ENCODE data around the gene HPX.

HPX gene, protein sequence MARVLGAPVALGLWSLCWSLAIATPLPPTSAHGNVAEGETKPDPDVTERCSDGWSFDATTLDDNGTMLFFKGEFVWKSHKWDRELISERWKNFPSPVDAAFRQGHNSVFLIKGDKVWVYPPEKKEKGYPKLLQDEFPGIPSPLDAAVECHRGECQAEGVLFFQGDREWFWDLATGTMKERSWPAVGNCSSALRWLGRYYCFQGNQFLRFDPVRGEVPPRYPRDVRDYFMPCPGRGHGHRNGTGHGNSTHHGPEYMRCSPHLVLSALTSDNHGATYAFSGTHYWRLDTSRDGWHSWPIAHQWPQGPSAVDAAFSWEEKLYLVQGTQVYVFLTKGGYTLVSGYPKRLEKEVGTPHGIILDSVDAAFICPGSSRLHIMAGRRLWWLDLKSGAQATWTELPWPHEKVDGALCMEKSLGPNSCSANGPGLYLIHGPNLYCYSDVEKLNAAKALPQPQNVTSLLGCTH

DNA sequence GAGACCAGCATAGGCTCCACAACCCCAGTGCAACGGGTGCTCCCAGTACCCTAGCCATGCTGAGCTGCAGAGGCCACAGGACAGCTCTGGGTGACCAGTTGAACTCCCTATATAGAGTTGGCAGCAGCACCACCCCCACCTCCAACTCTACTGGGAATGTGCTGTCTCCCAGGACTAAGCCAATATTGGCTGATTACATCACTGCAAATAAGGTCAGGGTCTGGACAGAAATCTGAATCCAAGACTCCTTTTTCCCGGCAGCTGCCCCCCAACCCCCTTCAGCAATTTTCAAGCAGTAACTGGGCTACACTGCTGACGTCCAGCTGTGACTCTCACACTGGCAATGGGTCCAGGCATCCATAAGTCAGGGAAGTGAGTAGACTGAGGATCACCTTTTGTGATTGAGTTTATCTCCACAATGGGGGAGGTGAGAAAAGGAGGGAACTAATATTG is at the start of gene HPX:
Gene HPX (minus strand): TSS at position 82 of the 453 bp plus-strand sequence. CDS start 24 bp downstream, at position 58.
- no peak within 1 kb of the TSS for H3K4me3 ChIP-seq (ENCODE audit: low read length)
- TF ChIP-seq ZNF274 (IDR thresholded peaks at IDR 0.05; ENCODE audit: low read depth, low read length), result no peak

DNA sequence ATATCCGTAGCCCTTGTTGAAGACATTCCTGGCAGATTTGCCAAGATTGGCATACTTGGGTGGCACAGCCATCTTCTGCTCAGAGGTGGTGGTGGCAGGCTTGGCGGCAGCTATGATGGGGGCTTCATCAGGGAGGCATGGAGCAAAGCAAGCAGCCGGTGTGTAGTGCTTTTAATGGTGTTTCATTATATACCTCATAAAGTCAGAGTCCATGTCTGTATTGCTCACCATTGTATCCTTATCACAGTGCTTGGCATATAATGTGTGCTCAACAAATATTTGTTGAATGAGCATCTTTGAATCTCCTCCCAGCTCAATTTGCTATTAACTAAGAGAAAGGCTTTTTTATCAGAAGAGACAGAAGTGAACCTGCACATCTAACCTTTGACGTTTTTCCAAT is 48.5 kb upstream of the HPX start:
- no peak overlapping the region for H3K4me3 ChIP-seq (ENCODE audit: low read length)
- TF ChIP-seq ZNF274 (IDR thresholded peaks at IDR 0.05; ENCODE audit: low read depth, low read length), result no peak

DNA sequence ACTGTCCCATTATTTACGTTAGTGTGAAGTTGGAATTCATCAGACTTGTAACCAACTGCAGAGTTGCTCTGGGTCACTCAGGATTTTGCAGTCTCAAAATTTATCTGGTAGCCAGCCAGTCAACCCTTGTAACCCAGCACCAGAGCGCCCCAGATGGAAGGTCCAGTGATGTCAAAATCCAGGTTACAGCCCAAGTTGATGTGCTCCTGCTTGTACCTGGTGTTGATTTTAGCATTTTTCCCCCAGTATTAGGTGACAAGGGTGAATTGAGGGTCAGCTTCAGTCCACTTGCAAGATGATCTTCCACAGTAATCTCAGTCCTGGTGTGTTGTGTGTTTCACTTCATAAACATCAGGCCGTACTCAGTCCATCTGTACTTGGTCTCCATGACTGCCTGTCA is 48.0 kb upstream of the HPX start:
- H3K4me3 ChIP-seq (ENCODE audit: low read length), result no peak overlapping the region
- TF ChIP-seq ZNF274 (IDR thresholded peaks at IDR 0.05; ENCODE audit: low read depth, low read length), result no peak

DNA sequence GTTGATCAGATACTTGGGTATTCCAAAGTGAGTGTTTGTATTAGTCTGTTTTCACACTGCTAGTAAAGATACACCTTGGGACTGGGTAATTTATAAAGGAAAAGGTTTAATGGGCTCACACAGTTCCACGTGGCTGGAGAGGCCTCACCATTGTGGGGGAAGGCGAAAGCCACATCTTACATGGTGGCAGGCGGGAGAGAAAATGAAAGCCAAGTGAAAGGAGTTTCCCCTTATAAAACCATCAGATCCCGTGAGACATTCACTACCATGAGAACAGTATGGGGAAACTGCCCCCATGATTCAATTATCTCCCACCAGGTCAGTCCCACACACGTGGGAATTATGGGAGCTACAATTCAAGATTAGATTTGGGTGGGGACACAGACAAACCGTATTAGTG is 47.6 kb upstream of the HPX start:
- no peak overlapping the region for H3K4me3 ChIP-seq (ENCODE audit: low read length)
- TF ChIP-seq ZNF274 (IDR thresholded peaks at IDR 0.05; ENCODE audit: low read depth, low read length), result no peak

DNA sequence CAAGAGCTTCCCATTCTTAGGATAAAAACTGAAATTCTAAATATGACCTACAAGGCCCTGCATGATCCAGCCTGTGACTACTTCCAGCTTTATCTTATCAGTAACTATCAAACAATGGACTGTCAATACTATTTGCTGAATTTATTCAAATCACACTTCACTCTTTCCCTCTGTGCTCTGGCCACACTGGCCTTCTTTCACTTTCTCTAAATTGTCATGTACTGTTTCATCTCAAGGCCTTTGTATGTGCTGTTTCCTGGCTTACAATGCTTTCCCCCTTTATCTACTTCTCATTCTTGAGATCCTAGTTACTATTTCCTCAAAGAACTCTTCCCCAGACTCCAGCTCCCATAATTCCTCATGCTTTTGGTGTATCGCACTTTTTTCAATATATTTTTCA is 46.2 kb upstream of the HPX start:
- no peak for TF ChIP-seq ZNF274 (IDR thresholded peaks at IDR 0.05; ENCODE audit: low read depth, low read length)
- no peak overlapping the region for H3K4me3 ChIP-seq (ENCODE audit: low read length)

DNA sequence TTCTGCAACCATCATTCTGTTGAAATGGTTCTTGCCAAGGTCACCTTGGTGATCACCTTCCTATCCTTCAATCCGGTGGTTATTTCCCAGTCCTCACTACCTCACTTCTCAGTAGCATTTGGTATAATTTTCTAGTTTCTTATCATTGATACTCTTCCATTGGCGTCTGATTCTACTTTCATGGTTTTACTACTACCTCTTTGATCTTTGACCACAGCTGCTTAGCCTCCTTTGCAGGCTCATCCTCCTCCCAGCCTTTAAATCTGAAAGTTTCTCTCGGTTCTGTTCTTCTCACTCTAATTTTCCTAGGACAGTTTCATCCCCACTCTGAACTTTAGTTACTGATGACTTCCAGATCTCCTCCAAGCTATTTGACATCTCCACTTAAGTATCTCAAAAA is 45.5 kb upstream of the HPX start:
- no peak for TF ChIP-seq ZNF274 (IDR thresholded peaks at IDR 0.05; ENCODE audit: low read depth, low read length)
- H3K4me3 ChIP-seq (ENCODE audit: low read length), result no peak overlapping the region

DNA sequence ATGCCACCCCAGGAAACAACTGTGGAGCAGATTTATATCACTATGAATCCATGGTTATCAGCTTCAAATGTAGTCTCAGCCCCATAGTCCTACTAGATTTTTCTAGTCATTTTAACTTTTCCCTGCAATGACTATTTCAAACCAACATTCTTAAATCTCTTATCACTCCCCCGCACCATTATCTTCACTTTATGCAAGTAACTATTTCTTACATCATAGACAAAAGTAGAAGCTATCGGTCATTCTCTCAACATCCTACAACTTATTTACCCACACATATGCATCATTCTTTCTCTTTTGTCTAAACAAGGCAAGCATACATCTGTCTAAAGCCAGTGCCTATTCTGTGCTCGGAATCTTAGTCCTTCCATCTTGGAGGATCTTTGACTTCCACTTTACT is 44.9 kb upstream of the HPX start:
- no peak for TF ChIP-seq ZNF274 (IDR thresholded peaks at IDR 0.05; ENCODE audit: low read depth, low read length)
- no peak overlapping the region for H3K4me3 ChIP-seq (ENCODE audit: low read length)

DNA sequence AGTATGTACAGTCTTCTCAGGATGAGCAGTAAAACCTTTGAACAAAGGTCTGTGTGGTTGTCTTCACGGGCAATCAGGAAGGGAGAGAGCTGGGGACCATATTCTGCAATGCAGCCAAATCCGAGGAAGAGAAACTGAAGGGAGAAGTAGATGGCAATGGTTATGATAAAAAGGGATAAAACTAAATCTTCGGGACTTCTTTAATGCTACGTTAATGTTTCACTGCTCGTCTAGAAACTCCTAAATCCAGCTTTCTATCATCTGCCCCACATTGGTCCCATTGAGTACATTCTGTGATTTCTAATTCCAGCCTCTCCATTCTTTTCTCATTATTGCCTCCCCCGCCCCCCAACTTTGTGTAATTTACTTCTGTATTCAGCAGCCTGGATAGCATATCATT is 42.2 kb upstream of the HPX start:
- H3K4me3 ChIP-seq (ENCODE audit: low read length), result no peak overlapping the region
- no peak for TF ChIP-seq ZNF274 (IDR thresholded peaks at IDR 0.05; ENCODE audit: low read depth, low read length)

DNA sequence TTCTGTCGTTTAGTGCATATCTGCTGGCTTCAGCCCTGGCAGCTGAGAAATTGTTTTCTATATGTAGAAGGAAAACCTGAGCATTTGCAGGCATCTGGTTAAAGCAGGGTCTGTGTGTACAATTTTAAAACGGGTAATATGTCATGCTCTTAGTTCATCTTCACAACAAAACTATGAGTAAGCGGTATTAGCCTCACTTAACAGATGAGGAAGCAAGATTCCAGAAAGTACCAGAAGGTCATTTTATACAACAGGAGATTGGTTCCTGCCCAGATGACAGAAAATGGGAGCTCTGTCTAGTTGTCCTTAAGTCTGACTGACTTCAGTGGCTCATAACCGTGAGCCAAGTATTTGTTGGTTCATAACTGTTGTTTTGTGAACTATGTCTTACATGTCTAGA is 41.7 kb upstream of the HPX start:
- TF ChIP-seq ZNF274 (IDR thresholded peaks at IDR 0.05; ENCODE audit: low read depth, low read length), result no peak
- peak overlapping the region; percentile 83 for H3K4me3 ChIP-seq (ENCODE audit: low read length)

DNA sequence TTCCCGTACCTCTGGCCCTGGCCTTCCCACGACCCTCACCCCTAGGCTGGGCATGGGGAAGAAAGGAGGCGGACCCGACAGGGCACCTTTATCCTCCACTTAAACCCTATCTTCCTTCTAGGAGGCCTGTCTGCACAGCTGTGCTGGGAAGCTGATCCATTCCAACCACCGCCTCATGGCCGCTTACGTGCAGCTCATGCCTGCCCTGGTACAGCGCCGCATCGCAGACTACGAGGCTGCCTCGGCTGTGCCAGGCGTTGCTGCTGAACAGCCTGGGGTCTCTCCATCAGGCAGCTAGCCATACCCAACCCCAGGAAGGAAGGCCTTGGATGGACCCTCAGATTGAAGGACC is 41.1 kb upstream of the HPX start:
- peak overlapping the region; percentile 83 for H3K4me3 ChIP-seq (ENCODE audit: low read length)
- no peak for TF ChIP-seq ZNF274 (IDR thresholded peaks at IDR 0.05; ENCODE audit: low read depth, low read length)

DNA sequence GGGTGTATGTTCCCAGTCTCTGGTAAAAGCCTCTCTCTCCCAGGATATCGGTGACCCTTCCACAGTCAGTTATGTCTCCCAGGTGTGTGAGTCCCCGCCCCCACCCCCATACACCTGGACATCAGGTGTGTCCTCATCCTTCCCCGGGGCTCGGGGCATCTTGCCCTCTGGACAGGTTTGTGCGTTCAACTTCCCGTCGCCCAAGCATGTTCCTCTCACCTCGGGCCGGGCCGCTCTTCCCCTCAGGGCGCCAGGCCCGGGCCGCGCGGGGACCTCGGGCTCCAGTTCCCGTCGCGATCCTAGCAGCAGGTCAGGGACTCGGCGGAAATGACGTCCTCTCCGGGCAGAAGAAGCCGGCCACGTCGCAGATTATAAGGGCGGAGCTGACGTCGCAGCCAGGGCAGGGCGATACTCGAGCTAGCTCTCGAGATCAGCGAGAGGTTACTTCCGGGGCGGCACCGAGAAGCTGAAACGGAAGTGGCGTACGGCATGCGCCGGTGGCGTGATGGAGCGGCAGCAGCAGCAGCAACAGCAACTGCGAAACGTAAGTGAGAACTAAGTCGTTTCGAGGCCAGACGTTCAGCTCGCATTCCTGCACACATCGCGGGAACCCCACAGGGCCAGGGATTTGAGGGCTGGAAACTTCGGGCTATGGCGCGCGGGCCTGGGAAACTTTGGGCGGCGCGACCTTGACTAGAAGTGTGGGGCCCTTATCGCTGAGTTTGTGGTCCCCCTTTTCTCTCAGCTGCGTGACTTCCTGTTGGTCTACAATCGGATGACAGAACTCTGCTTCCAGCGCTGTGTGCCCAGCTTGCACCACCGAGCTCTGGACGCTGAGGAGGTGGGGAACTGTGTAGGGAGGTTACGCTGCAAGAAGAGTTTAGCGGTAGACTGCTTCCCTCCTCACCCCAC is 40.5 kb upstream of the HPX start, which contains the start of the genes ARFIP2 and TIMM10B:
Gene ARFIP2 (minus strand): TSS at position 320 of the 912 bp plus-strand sequence. CDS start 910 bp downstream, outside the sequence.
Gene TIMM10B (plus strand): TSS at position 490 of the 912 bp plus-strand sequence. CDS start 16 bp downstream, at position 506.
- peak within 1 kb of the TSS; percentile 83 for H3K4me3 ChIP-seq (ENCODE audit: low read length)
- no peak for TF ChIP-seq ZNF274 (IDR thresholded peaks at IDR 0.05; ENCODE audit: low read depth, low read length)

DNA sequence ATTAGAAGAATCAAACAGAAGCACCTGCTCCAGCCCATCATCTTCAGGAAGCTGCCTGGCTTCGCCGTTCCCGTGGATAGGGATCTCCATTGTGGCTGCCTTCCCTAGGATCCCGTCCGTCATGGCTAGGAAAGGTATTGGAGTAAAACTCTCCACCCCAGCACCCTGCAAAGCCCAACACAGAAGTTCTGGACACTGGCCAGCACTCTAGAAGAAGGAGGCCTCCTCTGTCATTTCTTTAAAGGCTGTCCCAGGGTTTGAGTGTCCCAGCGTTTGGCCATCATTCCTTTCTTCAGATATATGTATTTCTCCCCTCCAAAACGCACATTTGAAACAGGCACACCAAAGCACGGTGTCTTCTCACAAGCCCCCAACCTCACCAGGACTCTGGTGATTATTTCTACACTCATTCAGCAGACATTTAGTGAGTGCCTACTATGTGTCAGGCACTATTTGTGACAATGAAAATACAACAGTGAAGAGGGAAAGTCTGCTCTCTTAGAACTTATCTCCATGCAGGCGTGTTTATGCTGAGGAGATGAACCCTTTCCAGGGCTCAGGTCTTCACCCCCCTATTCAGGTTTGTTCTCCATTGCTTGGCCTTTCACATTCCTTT is 39.6 kb upstream of the HPX start:
- no peak for TF ChIP-seq ZNF274 (IDR thresholded peaks at IDR 0.05; ENCODE audit: low read depth, low read length)
- peak overlapping the region; percentile 80 for H3K4me3 ChIP-seq (ENCODE audit: low read length)

DNA sequence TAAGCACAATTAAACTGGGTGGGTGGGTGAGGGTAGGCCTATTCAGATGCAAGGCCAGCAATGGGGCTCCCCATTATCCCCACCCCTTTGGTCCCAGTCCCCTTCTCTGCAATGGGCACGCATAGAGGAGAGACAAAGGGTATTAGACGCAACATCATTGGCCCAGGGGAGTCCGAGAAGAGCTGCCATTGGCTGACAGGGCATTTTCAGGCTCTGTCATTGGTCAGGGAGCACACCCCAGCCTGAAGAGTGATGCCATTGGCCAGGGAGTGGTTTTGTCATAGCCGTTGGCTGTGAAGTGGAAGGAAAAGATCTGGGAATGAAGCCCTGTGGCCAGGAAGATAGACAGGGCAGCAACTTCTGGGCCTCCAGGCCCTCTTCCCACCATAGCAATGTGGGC is 35.8 kb upstream of the HPX start:
- no peak overlapping the region for H3K4me3 ChIP-seq (ENCODE audit: low read length)
- TF ChIP-seq ZNF274 (IDR thresholded peaks at IDR 0.05; ENCODE audit: low read depth, low read length), result no peak

DNA sequence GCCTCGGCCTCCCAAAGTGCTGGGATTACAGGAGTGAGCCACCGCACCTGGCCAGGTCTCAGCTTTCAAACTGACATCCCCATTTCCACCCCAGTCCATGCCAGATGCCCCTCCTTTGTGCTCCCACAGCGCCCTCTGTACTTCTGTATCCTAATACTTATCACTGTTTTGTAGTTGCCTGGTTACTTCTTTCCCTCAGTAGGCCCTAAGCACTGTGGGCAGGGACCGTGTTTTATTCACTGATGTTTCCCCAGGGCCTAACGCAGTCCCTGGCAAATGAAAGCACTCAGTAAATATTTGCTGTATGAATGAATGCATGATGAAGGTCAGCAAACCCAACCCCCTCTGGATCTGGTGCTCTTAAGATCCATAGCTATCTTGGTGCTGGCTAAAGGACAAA is 35.1 kb upstream of the HPX start:
- H3K4me3 ChIP-seq (ENCODE audit: low read length), result no peak overlapping the region
- no peak for TF ChIP-seq ZNF274 (IDR thresholded peaks at IDR 0.05; ENCODE audit: low read depth, low read length)
